Measurements from ENCODE around the gene GPR15. TPM values are rescaled to one million over a fixed set of nuclear protein-coding genes. Genes with fewer than 3 reads are reported as not detected.

Gene GPR15
- total RNA-seq, 1 experiment from 2014 or later, result not detected

- CTCF ChIA-PET, result no interaction called here
- Mint-ChIP-seq H3K4me1 (peaks cover 19% of the 10 kb centered on the region), H3K27ac (no peak overlapping the region; the same call in 1 of the 2 replicates), H3K36me3 (peaks cover 19% of the 10 kb centered on the region), H3K9me3 (no peaks in the 10 kb centered on the region), H3K4me3 (no peak overlapping the region), H3K27me3 (ENCODE audit: low read depth) (no peaks in the 10 kb centered on the region)
- POLR2A ChIA-PET, result no interaction called here
- no peak for TF ChIP-seq ZNF281 (CRISPR knock-in tag; IDR thresholded peaks at IDR 0.05)
- TF ChIP-seq E2F1 (CRISPR knock-in tag; IDR thresholded peaks at IDR 0.05), result no peak
- no peak for TF ChIP-seq ZNF423 (CRISPR knock-in tag; IDR thresholded peaks at IDR 0.05)
- TF ChIP-seq KAT7 (CRISPR knock-in tag; IDR thresholded peaks at IDR 0.05; ENCODE audit: borderline replicate concordance), result no peak
- TF ChIP-seq ZBTB21 (CRISPR knock-in tag; IDR thresholded peaks at IDR 0.05; ENCODE audit: borderline replicate concordance), result no peak
- TF ChIP-seq, protein P1, sequence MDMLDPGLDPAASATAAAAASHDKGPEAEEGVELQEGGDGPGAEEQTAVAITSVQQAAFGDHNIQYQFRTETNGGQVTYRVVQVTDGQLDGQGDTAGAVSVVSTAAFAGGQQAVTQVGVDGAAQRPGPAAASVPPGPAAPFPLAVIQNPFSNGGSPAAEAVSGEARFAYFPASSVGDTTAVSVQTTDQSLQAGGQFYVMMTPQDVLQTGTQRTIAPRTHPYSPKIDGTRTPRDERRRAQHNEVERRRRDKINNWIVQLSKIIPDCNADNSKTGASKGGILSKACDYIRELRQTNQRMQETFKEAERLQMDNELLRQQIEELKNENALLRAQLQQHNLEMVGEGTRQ (CRISPR knock-in tag; IDR thresholded peaks at IDR 0.05), result no peak
- ATAC-seq (no peak), DNase-seq (ENCODE audit: low spot score) (no peak)
Measured at GRCh38 chr3:98513091-98513511, 18.7 kb upstream of the GPR15 start.

GRCh38 chr3:98513736-98514135 lies 18.0 kb upstream of the GPR15 start:
- ChIA-PET CTCF (no interaction called here), POLR2A (no interaction called here)
- no peaks in the 10 kb centered on the region for H3K27me3 Mint-ChIP-seq (ENCODE audit: low read depth)
- ATAC-seq (no peak), DNase-seq (ENCODE audit: low spot score) (no peak)
- peaks cover 25% of the 10 kb centered on the region for H3K36me3 Mint-ChIP-seq
- TF ChIP-seq E2F5 (CRISPR knock-in tag; IDR thresholded peaks at IDR 0.05) (no peak), SMAD3 (CRISPR knock-in tag; IDR thresholded peaks at IDR 0.05; ENCODE audit: borderline replicate concordance) (no peak), IRF2 (CRISPR knock-in tag; IDR thresholded peaks at IDR 0.05; ENCODE audit: borderline replicate concordance, low read depth) (no peak), ELF4 (CRISPR knock-in tag; IDR thresholded peaks at IDR 0.05; ENCODE audit: low read depth) (no peak)
- TF ChIP-seq, protein P2, sequence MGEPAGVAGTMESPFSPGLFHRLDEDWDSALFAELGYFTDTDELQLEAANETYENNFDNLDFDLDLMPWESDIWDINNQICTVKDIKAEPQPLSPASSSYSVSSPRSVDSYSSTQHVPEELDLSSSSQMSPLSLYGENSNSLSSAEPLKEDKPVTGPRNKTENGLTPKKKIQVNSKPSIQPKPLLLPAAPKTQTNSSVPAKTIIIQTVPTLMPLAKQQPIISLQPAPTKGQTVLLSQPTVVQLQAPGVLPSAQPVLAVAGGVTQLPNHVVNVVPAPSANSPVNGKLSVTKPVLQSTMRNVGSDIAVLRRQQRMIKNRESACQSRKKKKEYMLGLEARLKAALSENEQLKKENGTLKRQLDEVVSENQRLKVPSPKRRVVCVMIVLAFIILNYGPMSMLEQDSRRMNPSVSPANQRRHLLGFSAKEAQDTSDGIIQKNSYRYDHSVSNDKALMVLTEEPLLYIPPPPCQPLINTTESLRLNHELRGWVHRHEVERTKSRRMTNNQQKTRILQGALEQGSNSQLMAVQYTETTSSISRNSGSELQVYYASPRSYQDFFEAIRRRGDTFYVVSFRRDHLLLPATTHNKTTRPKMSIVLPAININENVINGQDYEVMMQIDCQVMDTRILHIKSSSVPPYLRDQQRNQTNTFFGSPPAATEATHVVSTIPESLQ (CRISPR knock-in tag; IDR thresholded peaks at IDR 0.05), result no peak
- TF ChIP-seq, protein P3, sequence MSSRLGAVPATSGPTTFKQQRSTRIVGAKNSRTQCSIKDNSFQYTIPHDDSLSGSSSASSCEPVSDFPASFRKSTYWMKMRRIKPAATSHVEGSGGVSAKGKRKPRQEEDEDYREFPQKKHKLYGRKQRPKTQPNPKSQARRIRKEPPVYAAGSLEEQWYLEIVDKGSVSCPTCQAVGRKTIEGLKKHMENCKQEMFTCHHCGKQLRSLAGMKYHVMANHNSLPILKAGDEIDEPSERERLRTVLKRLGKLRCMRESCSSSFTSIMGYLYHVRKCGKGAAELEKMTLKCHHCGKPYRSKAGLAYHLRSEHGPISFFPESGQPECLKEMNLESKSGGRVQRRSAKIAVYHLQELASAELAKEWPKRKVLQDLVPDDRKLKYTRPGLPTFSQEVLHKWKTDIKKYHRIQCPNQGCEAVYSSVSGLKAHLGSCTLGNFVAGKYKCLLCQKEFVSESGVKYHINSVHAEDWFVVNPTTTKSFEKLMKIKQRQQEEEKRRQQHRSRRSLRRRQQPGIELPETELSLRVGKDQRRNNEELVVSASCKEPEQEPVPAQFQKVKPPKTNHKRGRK (CRISPR knock-in tag; IDR thresholded peaks at IDR 0.05; ENCODE audit: borderline replicate concordance), result no peak
- TF ChIP-seq, protein P4, sequence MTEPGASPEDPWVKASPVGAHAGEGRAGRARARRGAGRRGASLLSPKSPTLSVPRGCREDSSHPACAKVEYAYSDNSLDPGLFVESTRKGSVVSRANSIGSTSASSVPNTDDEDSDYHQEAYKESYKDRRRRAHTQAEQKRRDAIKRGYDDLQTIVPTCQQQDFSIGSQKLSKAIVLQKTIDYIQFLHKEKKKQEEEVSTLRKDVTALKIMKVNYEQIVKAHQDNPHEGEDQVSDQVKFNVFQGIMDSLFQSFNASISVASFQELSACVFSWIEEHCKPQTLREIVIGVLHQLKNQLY (CRISPR knock-in tag; IDR thresholded peaks at IDR 0.05), result no peak
- TF ChIP-seq, protein P1 (CRISPR knock-in tag; IDR thresholded peaks at IDR 0.05), result no peak
- TF ChIP-seq, protein P5, sequence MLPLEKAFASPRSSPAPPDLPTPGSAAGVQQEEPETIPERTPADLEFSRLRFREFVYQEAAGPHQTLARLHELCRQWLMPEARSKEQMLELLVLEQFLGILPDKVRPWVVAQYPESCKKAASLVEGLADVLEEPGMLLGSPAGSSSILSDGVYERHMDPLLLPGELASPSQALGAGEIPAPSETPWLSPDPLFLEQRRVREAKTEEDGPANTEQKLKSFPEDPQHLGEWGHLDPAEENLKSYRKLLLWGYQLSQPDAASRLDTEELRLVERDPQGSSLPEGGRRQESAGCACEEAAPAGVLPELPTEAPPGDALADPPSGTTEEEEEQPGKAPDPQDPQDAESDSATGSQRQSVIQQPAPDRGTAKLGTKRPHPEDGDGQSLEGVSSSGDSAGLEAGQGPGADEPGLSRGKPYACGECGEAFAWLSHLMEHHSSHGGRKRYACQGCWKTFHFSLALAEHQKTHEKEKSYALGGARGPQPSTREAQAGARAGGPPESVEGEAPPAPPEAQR (CRISPR knock-in tag; IDR thresholded peaks at IDR 0.05), result no peak
- no peak overlapping the region for H3K27ac Mint-ChIP-seq
- no peak overlapping the region for H3K4me3 Mint-ChIP-seq
- H3K4me1 Mint-ChIP-seq, result peaks cover 25% of the 10 kb centered on the region
- H3K9me3 Mint-ChIP-seq, result no peaks in the 10 kb centered on the region

All from WTC11 (cell line).